ENCODE measurements around the gene CDK4.

DNA sequence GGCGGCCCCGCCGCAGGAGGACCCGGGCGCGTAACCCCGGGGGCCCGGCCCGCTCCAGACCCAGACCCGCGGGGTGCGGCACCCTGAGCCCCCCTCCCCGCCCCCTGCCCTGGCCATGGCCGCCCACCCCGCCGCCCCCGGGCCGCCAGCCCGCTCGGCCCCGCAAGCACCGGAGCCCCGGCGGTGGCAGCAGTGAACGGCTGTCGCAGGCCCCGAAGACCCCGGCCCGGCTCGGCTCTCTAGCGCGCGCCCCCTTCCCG, 3.0 kb upstream of the CDK4 start:
- TF ChIP-seq, protein P1, sequence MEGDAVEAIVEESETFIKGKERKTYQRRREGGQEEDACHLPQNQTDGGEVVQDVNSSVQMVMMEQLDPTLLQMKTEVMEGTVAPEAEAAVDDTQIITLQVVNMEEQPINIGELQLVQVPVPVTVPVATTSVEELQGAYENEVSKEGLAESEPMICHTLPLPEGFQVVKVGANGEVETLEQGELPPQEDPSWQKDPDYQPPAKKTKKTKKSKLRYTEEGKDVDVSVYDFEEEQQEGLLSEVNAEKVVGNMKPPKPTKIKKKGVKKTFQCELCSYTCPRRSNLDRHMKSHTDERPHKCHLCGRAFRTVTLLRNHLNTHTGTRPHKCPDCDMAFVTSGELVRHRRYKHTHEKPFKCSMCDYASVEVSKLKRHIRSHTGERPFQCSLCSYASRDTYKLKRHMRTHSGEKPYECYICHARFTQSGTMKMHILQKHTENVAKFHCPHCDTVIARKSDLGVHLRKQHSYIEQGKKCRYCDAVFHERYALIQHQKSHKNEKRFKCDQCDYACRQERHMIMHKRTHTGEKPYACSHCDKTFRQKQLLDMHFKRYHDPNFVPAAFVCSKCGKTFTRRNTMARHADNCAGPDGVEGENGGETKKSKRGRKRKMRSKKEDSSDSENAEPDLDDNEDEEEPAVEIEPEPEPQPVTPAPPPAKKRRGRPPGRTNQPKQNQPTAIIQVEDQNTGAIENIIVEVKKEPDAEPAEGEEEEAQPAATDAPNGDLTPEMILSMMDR (IDR thresholded peaks at IDR 0.05; ENCODE audit: insufficient read depth, low read length): no peak
- TF ChIP-seq POLR2AphosphoS5 (IDR thresholded peaks at IDR 0.05; ENCODE audit: low read depth) (no peak), GABPA (IDR thresholded peaks at IDR 0.05; ENCODE audit: low read depth) (no peak)

Measured in HL-60 (cell line).